Transverse colon (tissue), 3 donors: ENCODE results near the gene SLC29A3.

ENCODE experiments used
- POLR2A ChIP-seq: fragments of 450-650 bp; IDR thresholded peaks from one replicate; pipeline ENCODE4 v1.6.1; 2016; ENCODE audit warnings: antibody characterized with exemption, mild to moderate bottlenecking, moderate library complexity
- TF ChIP-seq, protein P1 (sequence below), 5 experiments: fragments of 200-600 bp in 3 of 5; fragments of 450-650 bp in 2 of 5; sonication (generic) in 3 of 5; IDR thresholded peaks; 1 replicate in 2 of 5; 2 replicates in 3 of 5; pipeline ENCODE4 v1.5.1; 2016 to 2017; ENCODE audit warnings: antibody characterized with exemption in 5 of 5, inconsistent platforms in 3 of 5, mild to moderate bottlenecking in 2 of 5, moderate library complexity in 1 of 5

- TF ChIP-seq, protein P1, sequence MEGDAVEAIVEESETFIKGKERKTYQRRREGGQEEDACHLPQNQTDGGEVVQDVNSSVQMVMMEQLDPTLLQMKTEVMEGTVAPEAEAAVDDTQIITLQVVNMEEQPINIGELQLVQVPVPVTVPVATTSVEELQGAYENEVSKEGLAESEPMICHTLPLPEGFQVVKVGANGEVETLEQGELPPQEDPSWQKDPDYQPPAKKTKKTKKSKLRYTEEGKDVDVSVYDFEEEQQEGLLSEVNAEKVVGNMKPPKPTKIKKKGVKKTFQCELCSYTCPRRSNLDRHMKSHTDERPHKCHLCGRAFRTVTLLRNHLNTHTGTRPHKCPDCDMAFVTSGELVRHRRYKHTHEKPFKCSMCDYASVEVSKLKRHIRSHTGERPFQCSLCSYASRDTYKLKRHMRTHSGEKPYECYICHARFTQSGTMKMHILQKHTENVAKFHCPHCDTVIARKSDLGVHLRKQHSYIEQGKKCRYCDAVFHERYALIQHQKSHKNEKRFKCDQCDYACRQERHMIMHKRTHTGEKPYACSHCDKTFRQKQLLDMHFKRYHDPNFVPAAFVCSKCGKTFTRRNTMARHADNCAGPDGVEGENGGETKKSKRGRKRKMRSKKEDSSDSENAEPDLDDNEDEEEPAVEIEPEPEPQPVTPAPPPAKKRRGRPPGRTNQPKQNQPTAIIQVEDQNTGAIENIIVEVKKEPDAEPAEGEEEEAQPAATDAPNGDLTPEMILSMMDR (IDR thresholded peaks at IDR 0.05): no peak
- TF ChIP-seq POLR2A: no peak
Measured at GRCh38 chr10:71404503-71405295, 85.6 kb downstream of the SLC29A3 start.
